HG03064 (cell line): ENCODE measurements around the gene ABHD15.

Source experiments
- ATAC-seq: cut with Tn5 transposase; IDR thresholded peaks from one replicate; pipeline ENCODE4 v1.9.1; 2021; ENCODE audit warnings: low read depth; ENCODE audit not compliant: unreplicated experiment

The ABHD15 gene

GRCh38 chr17:29595107-29595942 lies 28.5 kb upstream of the ABHD15 start:
- no peak for ATAC-seq

- no peak for ATAC-seq
Measured at GRCh38 chr17:29594519-29595090, 27.8 kb upstream of the ABHD15 start.

GRCh38 chr17:29593591-29594518 lies 27.0 kb upstream of the ABHD15 start:
- ATAC-seq: no peak

- ATAC-seq: no peak
Measured at GRCh38 chr17:29592850-29593551, 26.2 kb upstream of the ABHD15 start, which contains the start of gene ANKRD13B. Gene ANKRD13B, plus strand, starts transcription at chr17:29593132. Its CDS starts 490 bp downstream, at chr17:29593622.

GRCh38 chr17:29591737-29592608 lies 25.1 kb upstream of the ABHD15 start:
- no peak for ATAC-seq

GRCh38 chr17:29591146-29591736 lies 24.4 kb upstream of the ABHD15 start:
- ATAC-seq: no peak

GRCh38 chr17:29590411-29591145 lies 23.7 kb upstream of the ABHD15 start:
- no peak for ATAC-seq

GRCh38 chr17:29589524-29590410 lies 22.9 kb upstream of the ABHD15 start, which contains the start of gene GIT1:
Gene GIT1, minus strand, starts transcription at chr17:29589648. Its CDS starts 270 bp downstream, at chr17:29589378.
- peak; percentile 47 for ATAC-seq

- ATAC-seq: peak; percentile 21
Measured at GRCh38 chr17:29588562-29589411, 21.9 kb upstream of the ABHD15 start.

- ATAC-seq: no peak
Measured at GRCh38 chr17:29588017-29588561, 21.3 kb upstream of the ABHD15 start.

GRCh38 chr17:29587591-29587990 lies 20.8 kb upstream of the ABHD15 start:
- ATAC-seq: no peak

- ATAC-seq: no peak
Measured at GRCh38 chr17:29586676-29587469, 20.0 kb upstream of the ABHD15 start.

- ATAC-seq: no peak
Measured at GRCh38 chr17:29585080-29585751, 18.4 kb upstream of the ABHD15 start.

- no peak for ATAC-seq
Measured at GRCh38 chr17:29584452-29585079, 17.7 kb upstream of the ABHD15 start.
